Memory B cell (primary cell): Measurements from ENCODE around the gene GPD2.

Experiments
- ATAC-seq: fragments of 150-1000 bp; cut with Tn5 transposase; 2 replicates; pipeline ENCODE4 v1.10.0; 2021; ENCODE audit warnings: low read depth, mild to moderate bottlenecking, moderate library complexity
- DNase-seq, 2 donors: peaks; one replicate each; pipeline ENCODE4 v3.0.0; 2022; ENCODE audit warnings: low spot score in 2 of 2
- H3K27ac Mint-ChIP-seq: one replicate; pipeline ENCODE4 v1.8.0; 2022; ENCODE audit warnings: mild to moderate bottlenecking, moderate library complexity, mixed read lengths
- H3K27me3 Mint-ChIP-seq: one replicate; pipeline ENCODE4 v1.8.0; 2022; ENCODE audit warnings: mixed read lengths
- H3K36me3 Mint-ChIP-seq: one replicate; pipeline ENCODE4 v1.8.0; 2022; ENCODE audit warnings: mild to moderate bottlenecking, mixed read lengths
- H3K4me1 Mint-ChIP-seq: one replicate; pipeline ENCODE4 v1.8.0; 2022; ENCODE audit warnings: mixed read lengths
- H3K4me3 Mint-ChIP-seq: one replicate; pipeline ENCODE4 v1.8.0; 2022; ENCODE audit warnings: mild to moderate bottlenecking, moderate library complexity, mixed read lengths
- H3K9me3 Mint-ChIP-seq: one replicate; pipeline ENCODE4 v1.8.0; 2022; ENCODE audit warnings: mixed read lengths

The GPD2 gene

GRCh38 chr2:156541229-156541628 lies 105.0 kb downstream of the GPD2 start:
- ATAC-seq (no peak), DNase-seq (no peak)
- peaks cover 13% of the 10 kb centered on the region for H3K36me3 Mint-ChIP-seq
- peaks cover 18% of the 10 kb centered on the region for H3K4me1 Mint-ChIP-seq
- no peak overlapping the region for H3K27ac Mint-ChIP-seq
- no peaks in the 10 kb centered on the region for H3K9me3 Mint-ChIP-seq
- H3K4me3 Mint-ChIP-seq, result no peak overlapping the region
- no peaks in the 10 kb centered on the region for H3K27me3 Mint-ChIP-seq

- peaks cover 12% of the 10 kb centered on the region for H3K36me3 Mint-ChIP-seq
- peaks cover 15% of the 10 kb centered on the region for H3K4me1 Mint-ChIP-seq
- DNase-seq (no peak), ATAC-seq (no peak)
- no peak overlapping the region for H3K27ac Mint-ChIP-seq
- no peak overlapping the region for H3K4me3 Mint-ChIP-seq
- no peaks in the 10 kb centered on the region for H3K9me3 Mint-ChIP-seq
- H3K27me3 Mint-ChIP-seq, result no peaks in the 10 kb centered on the region
These were observed 105.5 kb downstream of the GPD2 start for GRCh38 chr2:156541706-156542105.

GRCh38 chr2:156548413-156548812 lies 112.2 kb downstream of the GPD2 start:
- H3K4me3 Mint-ChIP-seq, result no peak overlapping the region
- no peaks in the 10 kb centered on the region for H3K9me3 Mint-ChIP-seq
- H3K36me3 Mint-ChIP-seq, result peaks cover 11% of the 10 kb centered on the region
- H3K27ac Mint-ChIP-seq, result no peak overlapping the region
- ATAC-seq (no peak), DNase-seq (no peak)
- no peaks in the 10 kb centered on the region for H3K27me3 Mint-ChIP-seq
- no peaks in the 10 kb centered on the region for H3K4me1 Mint-ChIP-seq

GRCh38 chr2:156553714-156554442 lies 117.7 kb downstream of the GPD2 start:
- ATAC-seq (no peak), DNase-seq (no peak)
- no peak overlapping the region for H3K4me3 Mint-ChIP-seq
- no peaks in the 10 kb centered on the region for H3K4me1 Mint-ChIP-seq
- H3K9me3 Mint-ChIP-seq, result no peaks in the 10 kb centered on the region
- H3K27ac Mint-ChIP-seq, result no peak overlapping the region
- H3K27me3 Mint-ChIP-seq, result no peaks in the 10 kb centered on the region
- H3K36me3 Mint-ChIP-seq, result peaks cover 20% of the 10 kb centered on the region

- Mint-ChIP-seq H3K4me3 (no peak overlapping the region), H3K4me1 (no peaks in the 10 kb centered on the region), H3K27me3 (no peaks in the 10 kb centered on the region), H3K27ac (no peak overlapping the region), H3K9me3 (no peaks in the 10 kb centered on the region), H3K36me3 (peaks cover 17% of the 10 kb centered on the region)
- no peak for ATAC-seq
- DNase-seq, result no peak
These were observed 125.1 kb downstream of the GPD2 start for GRCh38 chr2:156561326-156561725.

GRCh38 chr2:156562124-156562523 lies 125.9 kb downstream of the GPD2 start:
- Mint-ChIP-seq H3K27ac (no peak overlapping the region), H3K27me3 (no peaks in the 10 kb centered on the region), H3K4me1 (no peaks in the 10 kb centered on the region), H3K9me3 (no peaks in the 10 kb centered on the region), H3K4me3 (no peak overlapping the region), H3K36me3 (peaks cover 18% of the 10 kb centered on the region)
- no peak for ATAC-seq
- DNase-seq, result no peak

GRCh38 chr2:156563994-156564753 lies 128.0 kb downstream of the GPD2 start:
- H3K4me1 Mint-ChIP-seq, result no peaks in the 10 kb centered on the region
- H3K4me3 Mint-ChIP-seq, result no peak overlapping the region
- H3K27ac Mint-ChIP-seq, result no peak overlapping the region
- DNase-seq (no peak), ATAC-seq (no peak)
- H3K9me3 Mint-ChIP-seq, result no peaks in the 10 kb centered on the region
- no peaks in the 10 kb centered on the region for H3K27me3 Mint-ChIP-seq
- peaks cover 3% of the 10 kb centered on the region for H3K36me3 Mint-ChIP-seq

- no peak overlapping the region for H3K4me3 Mint-ChIP-seq
- peaks cover 3% of the 10 kb centered on the region for H3K36me3 Mint-ChIP-seq
- H3K9me3 Mint-ChIP-seq, result no peaks in the 10 kb centered on the region
- no peak overlapping the region for H3K27ac Mint-ChIP-seq
- no peak for DNase-seq
- no peaks in the 10 kb centered on the region for H3K4me1 Mint-ChIP-seq
- H3K27me3 Mint-ChIP-seq, result no peaks in the 10 kb centered on the region
- no peak for ATAC-seq
These were observed 129.0 kb downstream of the GPD2 start for GRCh38 chr2:156565066-156565710.

GRCh38 chr2:156573710-156574109 lies 137.5 kb downstream of the GPD2 start:
- peaks cover 37% of the 10 kb centered on the region for H3K36me3 Mint-ChIP-seq
- H3K27me3 Mint-ChIP-seq, result no peaks in the 10 kb centered on the region
- peaks cover 11% of the 10 kb centered on the region for H3K4me1 Mint-ChIP-seq
- H3K9me3 Mint-ChIP-seq, result peaks cover 2% of the 10 kb centered on the region
- ATAC-seq (no peak), DNase-seq (no peak)
- H3K4me3 Mint-ChIP-seq, result peak overlapping the region; percentile 55
- peak overlapping the region; percentile 64 for H3K27ac Mint-ChIP-seq

GRCh38 chr2:156574112-156574511 lies 137.9 kb downstream of the GPD2 start:
- H3K4me3 Mint-ChIP-seq, result peak overlapping the region; percentile 55
- DNase-seq (no peak), ATAC-seq (no peak)

GRCh38 chr2:156576005-156576404 lies 139.8 kb downstream of the GPD2 start:
- Mint-ChIP-seq H3K36me3 (peaks cover 35% of the 10 kb centered on the region), H3K4me3 (no peak overlapping the region), H3K27ac (no peak overlapping the region), H3K27me3 (no peaks in the 10 kb centered on the region), H3K9me3 (peaks cover 2% of the 10 kb centered on the region), H3K4me1 (peaks cover 11% of the 10 kb centered on the region)
- no peak for DNase-seq
- no peak for ATAC-seq

More at GRCh38 chr2:156574112-156574511, 137.9 kb downstream of the GPD2 start:
- no peaks in the 10 kb centered on the region for H3K27me3 Mint-ChIP-seq
- H3K27ac Mint-ChIP-seq, result no peak overlapping the region
- peaks cover 2% of the 10 kb centered on the region for H3K9me3 Mint-ChIP-seq
- H3K4me1 Mint-ChIP-seq, result peaks cover 11% of the 10 kb centered on the region
- peaks cover 37% of the 10 kb centered on the region for H3K36me3 Mint-ChIP-seq

GRCh38 chr2:156580501-156580900 lies 144.3 kb downstream of the GPD2 start:
- Mint-ChIP-seq H3K4me3 (no peak overlapping the region), H3K4me1 (no peaks in the 10 kb centered on the region), H3K27ac (no peak overlapping the region), H3K9me3 (no peaks in the 10 kb centered on the region), H3K27me3 (no peaks in the 10 kb centered on the region), H3K36me3 (peaks cover 26% of the 10 kb centered on the region)
- ATAC-seq (no peak), DNase-seq (no peak)

- ATAC-seq, result no peak
- no peaks in the 10 kb centered on the region for H3K4me1 Mint-ChIP-seq
- no peak overlapping the region for H3K27ac Mint-ChIP-seq
- peaks cover 24% of the 10 kb centered on the region for H3K36me3 Mint-ChIP-seq
- no peaks in the 10 kb centered on the region for H3K27me3 Mint-ChIP-seq
- no peak for DNase-seq
- no peaks in the 10 kb centered on the region for H3K9me3 Mint-ChIP-seq
- H3K4me3 Mint-ChIP-seq, result no peak overlapping the region
These were observed 145.1 kb downstream of the GPD2 start for GRCh38 chr2:156581280-156581679.

- Mint-ChIP-seq H3K27ac (peak overlapping the region; percentile 72), H3K36me3 (peaks cover 10% of the 10 kb centered on the region), H3K4me1 (no peaks in the 10 kb centered on the region), H3K27me3 (no peaks in the 10 kb centered on the region), H3K9me3 (no peaks in the 10 kb centered on the region), H3K4me3 (no peak overlapping the region)
- ATAC-seq (no peak), DNase-seq (no peak)
These were observed 149.3 kb downstream of the GPD2 start for GRCh38 chr2:156585457-156585856.
